K562 (cell line): Measurements from ENCODE around the gene IPPK. TPM values are rescaled to one million over a fixed set of nuclear protein-coding genes. Genes with fewer than 3 reads are reported as not detected.

ENCODE experiments used
- ATAC-seq: fragments of 200-7000 bp; cut with Tn5 transposase; 3 replicates; pipeline ENCODE4 v1.9.1; 2020; ENCODE audit warnings: moderate library complexity
- BruUV-seq: library from RNA; stranded (reverse); fragments of 400-500 nt; replicated peaks from 2 replicates; lab custom pipeline; 2021; lab: Mats Ljungman, UMichigan
- CTCF ChIA-PET: fragments of 300-600 bp; formaldehyde crosslinking; extraction: SDS; loops from one replicate; lab custom pipeline; 2021; ENCODE audit warnings: low intra/inter-chr PET ratio; lab: Yijun Ruan, JAX
- POLR2A ChIA-PET: fragments of 300-600, 350-650 bp; sonication (Branson Sonifier 250); formaldehyde crosslinking; extraction: SDS; loops from one replicate; lab custom pipeline; 2021; ENCODE audit warnings: antibody characterized with exemption, inconsistent platforms; lab: Yijun Ruan, JAX
- DNase-seq, 4 experiments: peaks; one replicate each; pipeline versions ENCODE4 v3.0.0 to v3.0.0-alpha.2; 2011 to 2018; ENCODE audit warnings: low spot score in 3 of 4, mixed read lengths in 3 of 4; ENCODE audit errors: extremely low read depth in 1 of 4
- FAIRE-seq: peaks from 2 replicates; lab custom pipeline; 2011; peaks lifted over from hg19 to GRCh38; lab: Jason Lieb, UNC
- H2AFZ ChIP-seq: 2 replicates; pipeline ENCODE4 v1.6.0; 2011; ENCODE audit warnings: low read depth, low read length, control low read depth, inconsistent platforms
- H3K27ac ChIP-seq: fragments of 200-600 bp; 3 replicates; pipeline ENCODE4 v1.8.0; 2011; ENCODE audit warnings: low read depth, mild to moderate bottlenecking, control low read depth, inconsistent platforms, low read length, moderate library complexity, mixed read lengths; ENCODE audit errors: extremely low read depth
- H3K27me3 ChIP-seq, 2 experiments: fragments of 300-600 bp in 1 of 2; 2 replicates in 1 of 2; 3 replicates in 1 of 2; pipeline versions ENCODE4 v1.6.0 to v1.8.0; 2011; ENCODE audit warnings: inconsistent platforms in 2 of 2, low read length in 2 of 2, mild to moderate bottlenecking in 1 of 2, mixed read lengths in 1 of 2, moderate library complexity in 1 of 2; ENCODE audit not compliant: control insufficient read depth in 2 of 2, insufficient read depth in 2 of 2
- H3K36me3 ChIP-seq: fragments of 300-600 bp; 3 replicates; pipeline ENCODE4 v1.8.0; 2011; ENCODE audit warnings: mild to moderate bottlenecking, low read length, inconsistent platforms; ENCODE audit not compliant: control insufficient read depth, insufficient read depth
- H3K4me1 ChIP-seq, 2 experiments: fragments of 200-600 bp in 1 of 2; replicated peaks in 1 of 2; 2 replicates in 1 of 2; 3 replicates in 1 of 2; pipeline versions ENCODE4 v1.5.1 to v1.8.0; 2011; ENCODE audit warnings: inconsistent platforms in 2 of 2, low read length in 2 of 2, mild to moderate bottlenecking in 1 of 2, mixed read lengths in 1 of 2, moderate library complexity in 1 of 2; ENCODE audit not compliant: control insufficient read depth in 2 of 2, insufficient read depth in 2 of 2
- H3K4me2 ChIP-seq: 2 replicates; pipeline ENCODE4 v1.6.1; 2011; ENCODE audit warnings: low read length, control low read depth, inconsistent platforms, mixed read lengths; ENCODE audit not compliant: insufficient read depth
- H3K4me3 ChIP-seq: fragments of 200-600 bp; sonication (generic), shearing (Covaris generic); 2 replicates; pipeline ENCODE4 v1.5.1; 2016; ENCODE audit warnings: control low read depth, inconsistent platforms
- H3K79me2 ChIP-seq: fragments of 200-600 bp; 3 replicates; pipeline ENCODE4 v1.8.0; 2011; ENCODE audit warnings: low read length, inconsistent platforms; ENCODE audit not compliant: control insufficient read depth, insufficient read depth
- H3K9ac ChIP-seq, 2 experiments: 2 replicates each; pipeline versions ENCODE4 v1.6.0 to v1.6.1; 2011; ENCODE audit warnings: low read depth in 2 of 2, low read length in 2 of 2, control low read depth in 1 of 2, inconsistent platforms in 1 of 2, mild to moderate bottlenecking in 1 of 2, mixed read lengths in 1 of 2; ENCODE audit not compliant: insufficient read depth in 1 of 2
- H3K9me1 ChIP-seq: one replicate; pipeline ENCODE4 v1.6.0; 2011; ENCODE audit warnings: inconsistent platforms, mild to moderate bottlenecking, low read length, moderate library complexity; ENCODE audit not compliant: control insufficient read depth, insufficient read depth
- H3K9me3 ChIP-seq: replicated peaks from 2 replicates; pipeline ENCODE4 v1.5.1; 2011; ENCODE audit warnings: low read depth, low read length, inconsistent platforms; ENCODE audit not compliant: control insufficient read depth, insufficient read depth
- H4K20me1 ChIP-seq: replicated peaks from 2 replicates; pipeline ENCODE4 v1.6.1; 2011; ENCODE audit warnings: low read length, inconsistent platforms, mixed read lengths; ENCODE audit not compliant: control insufficient read depth, insufficient read depth
- BCL6 ChIP-seq: fragments of 250-450 bp; sonication (Bioruptor Pico); IDR thresholded peaks from 2 replicates; pipeline ENCODE4 v1.4.0; 2020
- CLOCK ChIP-seq: fragments of 250-450 bp; sonication (Bioruptor Pico); IDR thresholded peaks from 2 replicates; pipeline ENCODE4 v1.4.0; 2020; ENCODE audit warnings: mild to moderate bottlenecking, moderate library complexity, borderline replicate concordance
- HNRNPH1 ChIP-seq: fragments of 200-400 bp; formaldehyde crosslinking; optimal IDR thresholded peaks from 2 replicates; pipeline ENCODE3; 2017; ENCODE audit warnings: low read depth, mild to moderate bottlenecking, low read length, moderate library complexity
- HNRNPK ChIP-seq: fragments of 200-400 bp; formaldehyde crosslinking; IDR thresholded peaks from one replicate; pipeline ENCODE4 v1.6.1; 2018; ENCODE audit warnings: mild to moderate bottlenecking, low read depth, low read length; ENCODE audit not compliant: poor library complexity, severe bottlenecking
- KAT7 ChIP-seq: sonication (generic); formaldehyde crosslinking; IDR thresholded peaks from 2 replicates; pipeline ENCODE4 v1.8.0; 2022; ENCODE audit warnings: missing genetic modification reagents, mild to moderate bottlenecking, borderline replicate concordance
- KDM1A ChIP-seq, 2 experiments: fragments of 450-650 bp; IDR thresholded peaks; 2 replicates each; pipeline ENCODE4 v1.6.1; 2016; ENCODE audit warnings: mild to moderate bottlenecking in 2 of 2
- MBD2 ChIP-seq: sonication (generic); IDR thresholded peaks from 2 replicates; pipeline ENCODE4 v1.6.1; 2016; ENCODE audit warnings: low read depth, borderline replicate concordance
- MLLT1 ChIP-seq, 2 experiments: fragments of 450-650 bp; IDR thresholded peaks; 2 replicates each; pipeline ENCODE4 v1.6.1; 2016
- MTF1 ChIP-seq: fragments of 250-450 bp; sonication (Bioruptor Pico); IDR thresholded peaks from 2 replicates; pipeline ENCODE4 v1.9.0; 2021; ENCODE audit warnings: moderate library complexity, mild to moderate bottlenecking, inconsistent platforms, borderline replicate concordance
- RB1 ChIP-seq: fragments of 450-650 bp; IDR thresholded peaks from 2 replicates; pipeline ENCODE4 v1.6.1; 2017; ENCODE audit warnings: low read depth, mild to moderate bottlenecking
- SIX5 ChIP-seq, 2 experiments: IDR thresholded peaks; 2 replicates each; pipeline ENCODE4 v1.6.1; 2011; ENCODE audit warnings: low read length in 2 of 2, borderline replicate concordance in 1 of 2, low read depth in 1 of 2, mild to moderate bottlenecking in 1 of 2, moderate library complexity in 1 of 2; ENCODE audit not compliant: insufficient read depth in 1 of 2
- SLC30A9 ChIP-seq: fragments of 250-450 bp; sonication (Bioruptor Pico); IDR thresholded peaks from 2 replicates; pipeline ENCODE4 v1.8.0; 2022; ENCODE audit warnings: mild to moderate bottlenecking, moderate library complexity
- SMAD1 ChIP-seq: fragments of 150-350 bp; IDR thresholded peaks from 2 replicates; pipeline ENCODE4 v1.6.1; 2014; ENCODE audit warnings: low read length, low read depth; ENCODE audit not compliant: partially characterized antibody
- SRSF3 ChIP-seq: fragments of 200-400 bp; formaldehyde crosslinking; IDR thresholded peaks from 2 replicates; pipeline ENCODE4 v1.6.1; 2016; ENCODE audit warnings: mild to moderate bottlenecking, low read length, moderate library complexity; ENCODE audit not compliant: insufficient read depth
- TBP ChIP-seq: optimal IDR thresholded peaks from 2 replicates; pipeline ENCODE3; 2011; ENCODE audit warnings: low read depth, low read length, improper control_type of control experiment
- TFAM ChIP-seq: fragments of 250-450 bp; sonication (Bioruptor Pico); conservative IDR thresholded peaks from 2 replicates; pipeline ENCODE4 v1.5.0; 2021; ENCODE audit warnings: mild to moderate bottlenecking, moderate library complexity
- ZNF398 ChIP-seq: fragments of 250-450 bp; sonication (Bioruptor Pico); IDR thresholded peaks from 2 replicates; pipeline ENCODE4 v1.8.0; 2021; ENCODE audit warnings: moderate library complexity, mild to moderate bottlenecking, inconsistent platforms
- ZNF717 ChIP-seq: fragments of 250-450 bp; sonication (Bioruptor Pico); IDR thresholded peaks from 2 replicates; pipeline ENCODE4 v1.5.0; 2021
- WGBS: fragments of 100-300 bp; shearing (Covaris generic); methylation state at CpG from one replicate; pipeline ENCODE4 v1.1.6; 2016; ENCODE audit warnings: low coverage, mixed read lengths; ENCODE audit not compliant: insufficient coverage; ENCODE audit errors: missing lambda C conversion rate; 5-methylcytosine and 5-hydroxymethylcytosine counted together
- in situ Hi-C: fragments of 300-500 bp; cut with MboI; formaldehyde crosslinking; loops from 4 replicates; pipeline ENCODE4 v1.15.0; 2018; ENCODE audit warnings: inconsistent platforms, mixed read lengths
- intact Hi-C: fragments of 100-400 bp; cut with micrococcal nuclease; formaldehyde crosslinking; loops from 2 replicates; pipeline ENCODE4 v1.14.2; 2022
- polyA plus RNA-seq, 8 experiments: library from polyadenylated mRNA; depleted of rRNA in 4 of 8; stranded (reverse) in 5 of 8; unstranded in 3 of 8; fragments of >200 nt; fragmentation: Nextera tagmentation in 2 of 8; fragmentation: Illumina TruSeq in 1 of 8; extraction: Ambion mirVana in 2 of 8; extraction: Trizol in 1 of 8; gene quantifications; 2 replicates each; pipeline versions ENCODE4 v1.2.1 to v1.2.3, GENCODE V29; 2011 to 2014; ENCODE audit warnings: inconsistent platforms in 1 of 8, missing spikeins in 1 of 8
- total RNA-seq, 7 experiments: library from RNA; depleted of rRNA in 6 of 7; stranded (reverse); fragments of >200 nt in 6 of 7; fragmentation: Illumina TruSeq in 2 of 7; extraction: Trizol in 2 of 7; gene quantifications; 2 replicates each; pipeline versions ENCODE4 v1.2.1 to v1.2.3, GENCODE V29; 2011 to 2021; ENCODE audit warnings: low replicate concordance in 1 of 7

The IPPK gene
- total and polyA plus RNA-seq, 9 of the 15 experiments (the other 6 are each of a cell fraction or from before 2014, with no cell fraction given): 3.1 to 22.2 (median 11.2) TPM

- no peaks in the 10 kb centered on the region for H3K79me2 ChIP-seq
- no peak overlapping the region for H3K4me3 ChIP-seq
- H2AFZ ChIP-seq: no peak overlapping the region
- H3K9ac ChIP-seq: no peak overlapping the region
- H3K9me3 ChIP-seq: no peaks in the 10 kb centered on the region; the same call in 1 of the 2 replicates
- H3K27me3 ChIP-seq: no peaks in the 10 kb centered on the region
- H3K36me3 ChIP-seq: peaks cover 16% of the 10 kb centered on the region; the same call in 2 of the 3 replicates
- H3K27ac ChIP-seq: no peak overlapping the region
- H3K4me2 ChIP-seq: no peak overlapping the region
- no peaks in the 10 kb centered on the region for H3K9me1 ChIP-seq
- DNase-seq (no peak), FAIRE-seq (no peak), ATAC-seq (no peak)
- intact Hi-C loops: no loop called here
- BruUV-seq: no TSS peak
- ChIA-PET CTCF (no interaction called here), POLR2A (interaction anchor here (0.6 kb wide), 1 partner anchor 15 kb away, joined by 4 read pairs; no protein-coding TSS in a partner anchor)
- H3K4me1 ChIP-seq: peaks cover 0 to 14% of the 10 kb centered on the region in 2 experiments; a peak in 1 of 5 replicates
- no peak for TF ChIP-seq SMAD1
- TF ChIP-seq SLC30A9 (CRISPR knock-in tag): no peak
- TF ChIP-seq SIX5 (IDR thresholded peaks at IDR 0.05; ENCODE audit: borderline replicate concordance in 1 of 2, insufficient read depth in 1 of 2, low read depth in 1 of 2, low read length in 2 of 2): no peak
- TF ChIP-seq HNRNPK: no peak
- TF ChIP-seq TBP: no peak
- no peak for TF ChIP-seq TFAM (CRISPR knock-in tag)
- no peak for TF ChIP-seq ZNF717 (CRISPR knock-in tag)
- no peak for TF ChIP-seq MBD2
- TF ChIP-seq SRSF3: no peak
- no peak for TF ChIP-seq KAT7
- TF ChIP-seq HNRNPH1: no peak
- TF ChIP-seq CLOCK (CRISPR knock-in tag): no peak
- no peak for TF ChIP-seq MLLT1 (IDR thresholded peaks at IDR 0.05)
- TF ChIP-seq KDM1A (IDR thresholded peaks at IDR 0.05): no peak
- no peak for TF ChIP-seq RB1
- no peak for TF ChIP-seq ZNF398 (CRISPR knock-in tag)
- no peak for TF ChIP-seq BCL6
- TF ChIP-seq MTF1 (CRISPR knock-in tag): no peak
- WGBS: 44% methylated on average over 4 of the region's 4 CpGs
- H4K20me1 ChIP-seq: no peaks in the 10 kb centered on the region
- in situ Hi-C loops: no loop called here
Measured at GRCh38 chr9:92607773-92608172, 62.2 kb downstream of the IPPK start.
